ENCODE data around the gene SNX15. TPM values are rescaled to one million over a fixed set of nuclear protein-coding genes. Genes with fewer than 3 reads are reported as not detected.
"Not testable (repeated sequence)": the region's sequence is repeated elsewhere in the genome, so short reads cannot be mapped to it uniquely, and the experiment has no call there.

The SNX15 gene
- 28.3 and 34.7 TPM in 2 replicates for total RNA-seq (2021)
- Bru-seq, nascent RNA: percentile 56 among the genes with signal in this experiment
- not detected for BruChase-seq, experiment 1, labeled RNA remaining after a 2-hour chase
- BruChase-seq, experiment 2, labeled RNA remaining after a 6-hour chase: not detected
- long read RNA-seq, transcript SNX15-202 (8 exons, 1,939 nt): major isoform, 87 of 99 reads
- long read RNA-seq, transcript SNX15-201 (7 exons, 771 nt): minor isoform, 9 of 99 reads
- long read RNA-seq, partial matches to known transcripts: 0 of 99 reads
- long read RNA-seq, other reads (novel, unspliced or antisense): 3 of 99 reads

DNA sequence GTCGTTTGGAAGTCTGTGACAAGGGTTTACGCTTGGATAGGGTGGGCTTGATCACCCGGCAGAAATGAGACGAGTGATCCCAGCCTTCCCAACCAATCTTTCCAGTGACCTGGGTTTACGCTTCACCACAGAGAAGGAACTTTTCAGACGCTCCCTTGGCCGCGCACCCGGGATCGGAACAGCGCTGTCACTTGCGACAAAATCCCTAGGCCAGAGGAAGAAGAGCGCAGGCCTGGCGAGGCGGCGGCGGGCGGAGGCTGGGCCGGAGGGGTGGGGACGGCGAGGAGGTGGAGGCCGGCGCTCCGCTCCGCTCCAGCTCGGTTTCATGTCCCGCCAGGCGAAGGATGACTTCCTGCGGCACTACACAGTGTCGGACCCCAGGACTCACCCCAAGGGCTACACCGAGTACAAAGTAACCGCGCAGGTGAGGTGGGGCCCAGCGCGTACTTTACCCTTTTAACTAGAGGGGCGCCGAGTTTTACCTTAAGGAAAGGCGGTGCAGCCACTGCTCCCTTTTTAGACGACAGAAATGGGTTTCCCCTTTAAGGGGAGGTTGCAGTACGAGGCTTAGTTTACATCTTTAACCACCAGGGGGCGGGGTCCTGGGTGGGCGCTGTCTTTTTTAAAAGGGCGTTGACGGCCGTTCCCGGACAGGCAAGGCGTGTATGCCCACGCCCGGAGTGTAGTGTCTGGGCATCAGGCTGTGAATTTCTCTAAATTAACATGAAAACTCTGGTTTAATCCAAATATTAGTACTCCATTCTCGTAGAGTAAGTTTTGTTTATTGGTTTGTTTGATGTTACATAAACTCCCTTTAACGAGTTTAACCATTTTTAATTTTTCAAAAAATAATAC, at the start of gene SNX15:
SNX15 (plus strand) TSS at position 227 of the 855 bp plus-strand sequence; CDS start at position 326, 99 bp downstream.
- Histone ChIP-seq H3K9me3 (ENCODE audit: low read depth, low read length, poor library complexity, severe bottlenecking) (no peaks in the 10 kb centered on the region), H3K27ac (ENCODE audit: low read depth, low read length, poor library complexity, severe bottlenecking) (peak within 1 kb of the TSS; percentile 82), H3K4me1 (ENCODE audit: insufficient read depth, low read length, poor library complexity, severe bottlenecking) (peaks cover 12% of the 10 kb centered on the region), H3K27me3 (replicated peaks; ENCODE audit: insufficient read depth, low read depth, low read length, poor library complexity) (no peaks in the 10 kb centered on the region), H3K36me3 (ENCODE audit: insufficient read depth, low read length, poor library complexity, severe bottlenecking) (no peaks in the 10 kb centered on the region), H3K4me3 (ENCODE audit: low read depth, low read length, poor library complexity, severe bottlenecking) (peak within 1 kb of the TSS; percentile 52)
- TSS peak; percentile 77 for BruUV-seq (replicated peaks)
- ChIA-PET CTCF (no interaction called here), POLR2A (ENCODE audit: low non-redundant PET) (no interaction called here)
- DNase-seq (ENCODE audit: low spot score): peak; percentile 100
- TF ChIP-seq, protein P1, sequence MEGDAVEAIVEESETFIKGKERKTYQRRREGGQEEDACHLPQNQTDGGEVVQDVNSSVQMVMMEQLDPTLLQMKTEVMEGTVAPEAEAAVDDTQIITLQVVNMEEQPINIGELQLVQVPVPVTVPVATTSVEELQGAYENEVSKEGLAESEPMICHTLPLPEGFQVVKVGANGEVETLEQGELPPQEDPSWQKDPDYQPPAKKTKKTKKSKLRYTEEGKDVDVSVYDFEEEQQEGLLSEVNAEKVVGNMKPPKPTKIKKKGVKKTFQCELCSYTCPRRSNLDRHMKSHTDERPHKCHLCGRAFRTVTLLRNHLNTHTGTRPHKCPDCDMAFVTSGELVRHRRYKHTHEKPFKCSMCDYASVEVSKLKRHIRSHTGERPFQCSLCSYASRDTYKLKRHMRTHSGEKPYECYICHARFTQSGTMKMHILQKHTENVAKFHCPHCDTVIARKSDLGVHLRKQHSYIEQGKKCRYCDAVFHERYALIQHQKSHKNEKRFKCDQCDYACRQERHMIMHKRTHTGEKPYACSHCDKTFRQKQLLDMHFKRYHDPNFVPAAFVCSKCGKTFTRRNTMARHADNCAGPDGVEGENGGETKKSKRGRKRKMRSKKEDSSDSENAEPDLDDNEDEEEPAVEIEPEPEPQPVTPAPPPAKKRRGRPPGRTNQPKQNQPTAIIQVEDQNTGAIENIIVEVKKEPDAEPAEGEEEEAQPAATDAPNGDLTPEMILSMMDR (conservative IDR thresholded peaks at IDR 0.05; ENCODE audit: low read depth, low read length): peak; percentile 63
- no peak for TF ChIP-seq EZH2 (IDR thresholded peaks at IDR 0.05; ENCODE audit: borderline replicate concordance, low read depth, low read length, poor library complexity, severe bottlenecking)
- intact Hi-C loops (cut with micrococcal nuclease; ENCODE audit: unreplicated experiment): loop anchor here (5.0 kb wide), 1 partner anchor 90 kb away; the partner anchor contains the start of gene ZNHIT2

GRCh38 chr11:64983339-64983738, 43.9 kb upstream of the SNX15 start:
- H3K9me3 ChIP-seq (ENCODE audit: low read depth, low read length, poor library complexity, severe bottlenecking); H3K4me1 ChIP-seq (ENCODE audit: insufficient read depth, low read length, poor library complexity, severe bottlenecking); CTCF ChIA-PET; H3K36me3 ChIP-seq (ENCODE audit: insufficient read depth, low read length, poor library complexity, severe bottlenecking); H3K27ac ChIP-seq (ENCODE audit: low read depth, low read length, poor library complexity, severe bottlenecking); BruUV-seq (replicated peaks); H3K4me3 ChIP-seq (ENCODE audit: low read depth, low read length, poor library complexity, severe bottlenecking); intact Hi-C loops (cut with micrococcal nuclease; ENCODE audit: unreplicated experiment); H3K27me3 ChIP-seq (replicated peaks; ENCODE audit: insufficient read depth, low read depth, low read length, poor library complexity); POLR2A ChIA-PET (ENCODE audit: low non-redundant PET); DNase-seq (ENCODE audit: low spot score): not testable (repeated sequence)

DNA sequence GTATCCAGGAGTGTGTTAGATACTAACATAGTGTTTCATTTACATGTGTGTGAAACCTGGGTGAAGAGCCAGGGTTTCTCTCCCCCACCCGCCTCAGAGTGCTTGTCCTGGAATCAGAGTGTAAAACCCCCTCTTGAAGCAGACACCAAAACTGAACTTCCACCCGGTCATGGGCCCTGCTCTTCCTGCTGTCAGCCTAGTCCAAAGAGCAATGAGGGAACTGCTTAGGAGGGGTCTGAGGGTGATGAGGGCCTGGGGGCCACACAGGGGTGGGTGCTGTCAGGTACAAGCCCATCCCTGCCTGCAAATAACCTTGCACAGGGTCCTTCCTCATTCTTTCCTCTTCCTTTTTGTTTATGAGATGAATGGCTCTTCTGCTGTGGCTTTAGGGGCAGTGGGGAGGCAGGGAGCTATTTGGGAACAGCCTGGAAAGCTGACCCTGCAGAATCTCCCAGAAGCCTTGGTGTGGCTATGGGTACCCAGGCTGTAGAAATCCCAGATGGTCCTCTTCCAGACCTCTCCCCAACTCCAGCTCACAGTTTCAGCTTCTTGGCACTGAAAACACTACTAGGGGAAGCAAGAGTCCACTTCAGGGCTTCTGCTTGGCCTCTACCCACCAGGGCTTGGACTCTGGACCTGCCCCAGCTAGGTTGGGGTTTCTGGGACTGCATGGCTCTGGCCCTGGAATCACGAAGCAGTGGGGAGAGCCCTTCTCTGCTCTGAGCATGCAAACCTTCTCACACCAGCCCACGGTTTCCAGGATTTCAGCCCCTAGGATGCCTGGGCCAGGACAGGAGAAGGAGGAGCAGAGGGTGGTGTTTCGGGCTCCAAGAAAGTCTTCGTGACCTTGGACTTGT, 39.0 kb upstream of the SNX15 start:
- CTCF ChIA-PET: interaction anchor here (0.6 kb wide), 1 partner anchor 11 kb away, joined by 3 read pairs; no protein-coding TSS in a partner anchor
- POLR2A ChIA-PET (ENCODE audit: low non-redundant PET): no interaction called here
- Histone ChIP-seq H3K27me3 (replicated peaks; ENCODE audit: insufficient read depth, low read depth, low read length, poor library complexity) (no peaks in the 10 kb centered on the region), H3K4me1 (ENCODE audit: insufficient read depth, low read length, poor library complexity, severe bottlenecking) (no peaks in the 10 kb centered on the region), H3K36me3 (ENCODE audit: insufficient read depth, low read length, poor library complexity, severe bottlenecking) (no peaks in the 10 kb centered on the region), H3K9me3 (ENCODE audit: low read depth, low read length, poor library complexity, severe bottlenecking) (no peaks in the 10 kb centered on the region), H3K4me3 (ENCODE audit: low read depth, low read length, poor library complexity, severe bottlenecking) (no peak overlapping the region), H3K27ac (ENCODE audit: low read depth, low read length, poor library complexity, severe bottlenecking) (no peak overlapping the region)
- no peak for DNase-seq (ENCODE audit: low spot score)
- intact Hi-C loops (cut with micrococcal nuclease; ENCODE audit: unreplicated experiment): no loop called here
- BruUV-seq (replicated peaks): no TSS peak
- TF ChIP-seq, protein P1 (conservative IDR thresholded peaks at IDR 0.05; ENCODE audit: low read depth, low read length): no peak

Data from A673 (cell line).